PC-3 (cell line): Measurements from ENCODE around the gene KHK. TPM values are rescaled to one million over a fixed set of nuclear protein-coding genes. Genes with fewer than 3 reads are reported as not detected.

Experiments used
- ATAC-seq: fragments of 200-7000 bp; cut with Tn5 transposase; 2 replicates; pipeline ENCODE4 v1.9.1; 2020; ENCODE audit warnings: mild to moderate bottlenecking, moderate library complexity
- BruUV-seq: library from RNA; stranded (reverse); fragments of 400-500 nt; replicated peaks from 2 replicates; lab custom pipeline; 2021; lab: Mats Ljungman, UMichigan
- CTCF ChIA-PET: fragments of 300-600 bp; sonication (Branson Sonifier 250); formaldehyde crosslinking; loops from one replicate; lab custom pipeline; 2022; ENCODE audit warnings: antibody characterized with exemption; lab: Charles Lee
- POLR2A ChIA-PET: fragments of 300-600 bp; sonication (Branson Sonifier 250); formaldehyde crosslinking; loops from one replicate; lab custom pipeline; 2022; ENCODE audit warnings: antibody characterized with exemption; ENCODE audit not compliant: unreplicated experiment; lab: Charles Lee
- DNase-seq: peaks from one replicate; pipeline ENCODE4 v3.0.0-alpha.2; 2015
- H2AFZ ChIP-seq: fragments of 300-600 bp; sonication (generic); 2 replicates; pipeline ENCODE4 v1.6.0; 2016; ENCODE audit warnings: antibody characterized with exemption, low read length
- H3F3A ChIP-seq: fragments of 300-600 bp; sonication (generic); one replicate; pipeline ENCODE4 v1.6.0; 2017; ENCODE audit warnings: antibody characterized with exemption, low read length, control low read depth, mild to moderate bottlenecking; ENCODE audit not compliant: unreplicated experiment
- H3K27ac ChIP-seq: fragments of 300-600 bp; sonication (generic); 2 replicates; pipeline ENCODE4 v1.5.1; 2016; ENCODE audit warnings: mild to moderate bottlenecking, low read length
- H3K27me3 ChIP-seq: fragments of 300-600 bp; sonication (generic); 2 replicates; pipeline ENCODE4 v1.6.1; 2016; ENCODE audit warnings: low read length, mixed read lengths
- H3K36me3 ChIP-seq: fragments of 300-600 bp; sonication (generic); 2 replicates; pipeline ENCODE4 v1.6.1; 2016; ENCODE audit warnings: low read depth, mixed run types, low read length, mixed read lengths
- H3K4me1 ChIP-seq: fragments of 300-600 bp; sonication (generic); 2 replicates; pipeline ENCODE4 v1.5.1; 2016; ENCODE audit warnings: low read length; ENCODE audit not compliant: insufficient read depth
- H3K4me2 ChIP-seq: fragments of 300-600 bp; sonication (generic); 2 replicates; pipeline ENCODE4 v1.6.0; 2016; ENCODE audit warnings: low read length
- H3K4me3 ChIP-seq: fragments of 300-600 bp; sonication (generic); 2 replicates; pipeline ENCODE4 v1.5.1; 2016; ENCODE audit warnings: mild to moderate bottlenecking, low read length, mixed read lengths
- H3K79me2 ChIP-seq: fragments of 300-600 bp; sonication (generic); 2 replicates; pipeline ENCODE4 v1.6.1; 2017; ENCODE audit warnings: low read length, mixed read lengths
- H3K9ac ChIP-seq: fragments of 300-600 bp; sonication (generic); 2 replicates; pipeline ENCODE4 v1.6.0; 2016; ENCODE audit warnings: mild to moderate bottlenecking, low read length
- H3K9me2 ChIP-seq: fragments of 300-600 bp; sonication (generic); replicated peaks from 2 replicates; pipeline ENCODE4 v1.6.1; 2016; ENCODE audit warnings: mixed run types, low read length, mixed read lengths
- H3K9me3 ChIP-seq: fragments of 300-600 bp; sonication (generic); 2 replicates; pipeline ENCODE4 v1.6.1; 2016; ENCODE audit warnings: low read length, mixed read lengths
- H4K20me1 ChIP-seq: fragments of 300-600 bp; sonication (generic); 2 replicates; pipeline ENCODE4 v1.6.1; 2016; ENCODE audit warnings: low read length, mixed read lengths
- EZH2 ChIP-seq: fragments of 300-600 bp; sonication (generic); IDR thresholded peaks from one replicate; pipeline ENCODE4 v1.6.1; 2017; ENCODE audit warnings: antibody characterized with exemption, mild to moderate bottlenecking, low read length; ENCODE audit not compliant: unreplicated experiment
- EZH2phosphoT487 ChIP-seq: fragments of 300-600 bp; sonication (generic); IDR thresholded peaks from 2 replicates; pipeline ENCODE4 v1.6.1; 2018; ENCODE audit warnings: mild to moderate bottlenecking, antibody characterized with exemption, low read length, borderline replicate concordance
- intact Hi-C: fragments of 100-400 bp; cut with micrococcal nuclease; formaldehyde crosslinking; loops from 2 replicates; pipeline ENCODE4 v1.9.0; 2023
- total RNA-seq: library from RNA; depleted of rRNA; stranded (reverse); fragments of >200 nt; gene quantifications from 2 replicates; pipeline ENCODE4 v1.2.3, GENCODE V29; 2014
- TF ChIP-seq, protein P1 (sequence below): fragments of 300-600 bp; sonication (generic); conservative IDR thresholded peaks from 2 replicates; pipeline ENCODE4 v1.5.1; 2017; ENCODE audit warnings: antibody characterized with exemption, low read depth, mild to moderate bottlenecking, low read length

KHK gene
- total RNA-seq, 1 experiment from 2014 or later: 11.0 TPM

DNA sequence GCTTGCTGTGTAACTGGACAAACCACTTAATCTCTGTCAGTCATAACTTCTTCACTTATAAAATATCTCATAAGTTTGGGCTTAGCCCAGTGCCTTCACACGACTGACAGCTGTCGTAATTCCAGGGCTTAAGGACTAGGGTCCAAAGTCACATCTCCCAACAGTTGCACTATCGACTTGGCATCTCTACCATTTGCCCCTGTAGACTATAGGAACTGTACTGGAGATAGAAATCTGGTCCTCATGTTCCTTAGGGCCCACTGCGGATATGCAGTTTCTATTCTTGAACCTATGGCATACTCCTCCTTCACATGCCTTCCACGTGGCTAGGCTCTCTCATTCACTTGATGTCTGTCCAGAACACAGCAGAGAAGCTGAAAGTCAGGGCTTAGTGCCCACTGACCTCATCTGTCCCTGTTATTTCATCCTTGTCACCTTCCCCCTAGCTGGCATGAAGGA, 39.7 kb downstream of the KHK start:
- no TSS peak for BruUV-seq
- ChIA-PET POLR2A (no interaction called here), CTCF (no interaction called here)
- peaks cover 5% of the 10 kb centered on the region for H3K36me3 ChIP-seq
- no peak overlapping the region for H3K4me3 ChIP-seq
- DNase-seq: no peak
- ATAC-seq: no peak
- H3K4me1 ChIP-seq: no peaks in the 10 kb centered on the region
- no peaks in the 10 kb centered on the region for H3F3A ChIP-seq
- no peaks in the 10 kb centered on the region for H3K9me3 ChIP-seq
- H3K27ac ChIP-seq: no peak overlapping the region
- H3K9me2 ChIP-seq: no peaks in the 10 kb centered on the region
- H2AFZ ChIP-seq: no peak overlapping the region
- TF ChIP-seq EZH2phosphoT487: no peak
- no peak for TF ChIP-seq EZH2
- TF ChIP-seq, protein P1, sequence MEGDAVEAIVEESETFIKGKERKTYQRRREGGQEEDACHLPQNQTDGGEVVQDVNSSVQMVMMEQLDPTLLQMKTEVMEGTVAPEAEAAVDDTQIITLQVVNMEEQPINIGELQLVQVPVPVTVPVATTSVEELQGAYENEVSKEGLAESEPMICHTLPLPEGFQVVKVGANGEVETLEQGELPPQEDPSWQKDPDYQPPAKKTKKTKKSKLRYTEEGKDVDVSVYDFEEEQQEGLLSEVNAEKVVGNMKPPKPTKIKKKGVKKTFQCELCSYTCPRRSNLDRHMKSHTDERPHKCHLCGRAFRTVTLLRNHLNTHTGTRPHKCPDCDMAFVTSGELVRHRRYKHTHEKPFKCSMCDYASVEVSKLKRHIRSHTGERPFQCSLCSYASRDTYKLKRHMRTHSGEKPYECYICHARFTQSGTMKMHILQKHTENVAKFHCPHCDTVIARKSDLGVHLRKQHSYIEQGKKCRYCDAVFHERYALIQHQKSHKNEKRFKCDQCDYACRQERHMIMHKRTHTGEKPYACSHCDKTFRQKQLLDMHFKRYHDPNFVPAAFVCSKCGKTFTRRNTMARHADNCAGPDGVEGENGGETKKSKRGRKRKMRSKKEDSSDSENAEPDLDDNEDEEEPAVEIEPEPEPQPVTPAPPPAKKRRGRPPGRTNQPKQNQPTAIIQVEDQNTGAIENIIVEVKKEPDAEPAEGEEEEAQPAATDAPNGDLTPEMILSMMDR: no peak
- H3K4me2 ChIP-seq: no peak overlapping the region
- no peaks in the 10 kb centered on the region for H3K27me3 ChIP-seq
- H3K79me2 ChIP-seq: no peaks in the 10 kb centered on the region
- intact Hi-C loops: no loop called here
- H3K9ac ChIP-seq: no peak overlapping the region
- no peaks in the 10 kb centered on the region for H4K20me1 ChIP-seq

DNA sequence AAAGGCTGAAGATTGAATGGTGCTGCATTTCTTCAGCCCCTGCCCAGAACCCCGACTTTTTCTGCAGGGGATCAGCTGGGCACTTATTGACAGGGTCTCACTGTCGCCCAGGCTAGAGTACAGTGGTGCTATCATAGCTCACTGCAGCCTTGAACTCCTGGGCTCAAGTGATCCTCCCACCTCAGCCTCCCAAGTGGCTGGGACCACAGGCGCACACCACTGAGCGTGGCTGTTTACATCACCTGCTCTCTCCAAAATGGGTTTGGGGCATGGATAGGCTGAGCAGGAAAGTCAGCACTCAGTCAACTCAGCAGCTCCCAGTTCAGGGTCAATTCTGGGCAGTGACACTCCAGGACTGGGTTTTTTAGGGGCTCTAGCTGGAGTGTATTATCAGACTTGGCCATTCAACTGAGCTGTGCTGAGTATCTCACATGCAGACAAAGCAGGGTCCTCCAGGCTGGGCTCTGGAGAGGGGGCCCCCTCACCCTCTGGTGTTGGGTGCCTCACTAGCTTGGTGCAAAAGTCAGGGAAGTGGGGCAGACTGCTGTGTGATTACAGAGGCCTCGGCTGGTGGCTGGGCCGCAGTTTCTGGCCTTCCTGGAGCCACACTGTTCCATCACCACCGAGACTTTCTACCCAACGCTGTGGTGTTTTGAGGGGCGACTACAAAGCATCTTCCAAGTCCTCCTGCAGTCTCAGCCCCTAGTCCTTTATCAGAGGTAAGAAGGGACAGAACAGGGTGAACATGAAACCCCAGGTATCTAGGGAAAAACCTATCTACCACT, 41.5 kb downstream of the KHK start:
- CTCF ChIA-PET: no interaction called here
- Histone ChIP-seq H3K9ac (no peak overlapping the region), H3K4me1 (peaks cover 4% of the 10 kb centered on the region), H4K20me1 (peaks cover 4% of the 10 kb centered on the region; the same call in 1 of the 2 replicates), H3K36me3 (peaks cover 12% of the 10 kb centered on the region), H3F3A (no peaks in the 10 kb centered on the region), H3K27me3 (no peaks in the 10 kb centered on the region), H3K27ac (no peak overlapping the region), H3K9me2 (no peaks in the 10 kb centered on the region), H3K79me2 (peaks cover 8% of the 10 kb centered on the region), H3K4me3 (no peak overlapping the region), H3K4me2 (no peak overlapping the region), H3K9me3 (no peaks in the 10 kb centered on the region), H2AFZ (no peak overlapping the region)
- POLR2A ChIA-PET: no interaction called here
- TF ChIP-seq EZH2: no peak
- TF ChIP-seq, protein P1: no peak
- no TSS peak for BruUV-seq
- ATAC-seq (no peak), DNase-seq (no peak)
- intact Hi-C loops: no loop called here
